AG08395 (cell line): Measurements from ENCODE around the gene CNTN2.
A peak's percentile ranks its signal among the peaks of the same experiment; 100 is the strongest.

Experiments
- DNase-seq: peaks from one replicate; pipeline ENCODE4 v3.0.0; 2012; ENCODE audit warnings: mixed read lengths, low spot score

CNTN2 gene

GRCh38 chr1:205056956-205057568, 14.1 kb downstream of the CNTN2 start:
- DNase-seq = no peak

- DNase-seq = no peak
Measured at GRCh38 chr1:205057808-205058575, 15.0 kb downstream of the CNTN2 start.

DNA sequence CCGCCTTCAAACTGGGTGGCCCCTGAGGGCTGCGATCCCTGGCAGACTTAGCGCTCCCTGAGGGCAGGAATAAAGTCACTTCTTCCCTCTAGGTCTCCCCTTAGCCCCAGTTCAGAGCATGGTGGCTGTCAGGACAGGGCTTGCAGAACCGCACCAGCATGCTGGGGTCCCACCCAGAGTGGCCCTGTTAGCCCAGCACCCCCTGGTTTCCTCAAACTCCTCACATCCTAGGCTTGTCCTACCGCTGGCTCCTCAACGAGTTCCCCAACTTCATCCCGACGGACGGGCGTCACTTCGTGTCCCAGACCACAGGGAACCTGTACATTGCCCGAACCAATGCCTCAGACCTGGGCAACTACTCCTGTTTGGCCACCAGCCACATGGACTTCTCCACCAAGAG, 15.8 kb downstream of the CNTN2 start:
- no peak for DNase-seq

DNA sequence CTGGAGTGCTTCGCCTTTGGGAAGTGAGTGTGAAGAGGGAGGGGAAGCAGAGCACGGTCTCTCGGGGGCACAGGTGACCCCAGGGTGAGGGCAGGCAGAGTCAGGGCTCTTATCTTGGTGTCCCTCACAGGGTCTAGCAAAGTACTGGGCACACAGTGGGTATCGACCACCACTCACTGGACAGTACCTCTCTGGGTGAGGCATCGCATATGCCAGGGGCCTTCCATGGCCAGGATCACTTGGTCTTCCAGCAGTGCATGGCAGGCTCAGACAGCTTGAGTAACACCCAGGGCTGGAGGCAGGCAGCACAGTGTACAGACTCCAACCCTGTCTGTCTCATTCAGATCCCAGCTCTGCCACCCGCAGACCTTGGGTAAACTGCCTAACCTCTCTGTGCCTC, 16.6 kb downstream of the CNTN2 start:
- no peak for DNase-seq

DNA sequence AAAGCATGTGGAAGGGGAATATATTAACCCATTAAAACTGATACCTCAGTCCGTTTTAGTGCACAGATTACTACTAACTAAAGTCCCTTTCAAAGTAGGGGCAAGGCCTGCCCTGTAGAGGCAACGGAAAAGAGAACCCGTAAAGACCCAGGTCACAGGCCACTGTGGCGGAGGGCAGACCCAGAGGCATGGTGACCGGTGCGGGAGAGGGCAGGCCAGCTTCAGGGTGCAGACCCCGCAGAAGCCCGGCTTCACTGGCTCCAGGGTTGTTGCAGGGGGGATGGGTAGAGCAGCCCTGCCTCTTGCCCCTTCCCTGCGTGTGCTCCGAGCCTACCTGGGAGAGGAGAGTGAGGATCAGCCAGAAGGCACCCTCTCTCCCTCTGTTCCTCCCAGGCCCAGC, 17.7 kb downstream of the CNTN2 start:
- DNase-seq = no peak

GRCh38 chr1:205061227-205061626, 18.2 kb downstream of the CNTN2 start:
- DNase-seq = no peak

DNA sequence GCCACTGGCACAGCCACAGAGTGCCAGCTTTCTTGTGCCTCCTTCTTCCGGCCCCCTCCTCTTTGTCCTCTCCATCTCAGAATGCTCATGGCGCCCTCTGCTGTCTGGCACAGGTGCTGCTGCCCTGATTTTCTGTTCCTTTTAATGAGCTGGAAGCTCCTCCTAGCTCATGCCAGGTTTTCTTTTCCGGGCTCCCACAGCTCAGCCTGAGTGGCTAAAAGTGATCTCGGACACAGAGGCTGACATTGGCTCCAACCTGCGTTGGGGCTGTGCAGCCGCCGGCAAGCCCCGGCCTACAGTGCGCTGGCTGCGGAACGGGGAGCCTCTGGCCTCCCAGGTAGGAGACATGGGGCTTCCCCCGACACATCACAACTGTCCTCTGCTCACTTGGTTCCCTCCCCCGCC, 18.7 kb downstream of the CNTN2 start:
- peak; percentile 74 for DNase-seq

DNA sequence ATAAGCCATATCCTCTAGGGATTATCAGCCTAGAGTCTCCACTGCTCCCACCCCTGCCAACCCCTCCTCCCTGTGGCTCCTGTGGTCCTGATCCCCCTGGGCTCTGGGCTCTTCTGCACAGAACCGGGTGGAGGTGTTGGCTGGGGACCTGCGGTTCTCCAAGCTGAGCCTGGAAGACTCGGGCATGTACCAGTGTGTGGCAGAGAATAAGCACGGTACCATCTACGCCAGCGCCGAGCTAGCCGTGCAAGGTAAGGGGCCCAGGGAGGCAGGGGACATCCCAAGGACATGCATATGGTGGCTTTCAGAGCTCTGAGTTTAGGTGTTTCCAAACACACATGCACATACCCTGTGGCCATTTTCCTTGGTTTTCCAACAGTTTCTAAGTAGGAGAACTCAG, 19.3 kb downstream of the CNTN2 start:
- no peak for DNase-seq

DNA sequence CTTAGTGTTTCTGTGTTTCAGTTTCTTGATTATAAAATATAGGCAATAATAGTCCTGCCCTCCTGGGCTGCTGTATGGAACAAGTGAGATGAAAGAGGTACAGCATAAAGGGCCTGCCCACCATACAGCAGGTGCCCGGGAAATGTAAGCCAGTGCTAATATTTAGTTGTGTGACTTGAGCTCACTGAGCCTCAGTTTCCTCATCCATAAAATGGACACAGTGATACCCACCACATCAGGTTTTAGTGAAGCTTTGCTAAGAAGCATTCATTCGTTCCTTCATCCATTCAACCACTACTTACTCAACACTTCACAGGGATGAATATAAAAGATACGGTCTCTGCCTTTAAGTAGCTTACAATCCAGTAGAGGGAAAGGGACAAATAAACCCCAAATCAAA, 19.9 kb downstream of the CNTN2 start:
- no peak for DNase-seq

DNA sequence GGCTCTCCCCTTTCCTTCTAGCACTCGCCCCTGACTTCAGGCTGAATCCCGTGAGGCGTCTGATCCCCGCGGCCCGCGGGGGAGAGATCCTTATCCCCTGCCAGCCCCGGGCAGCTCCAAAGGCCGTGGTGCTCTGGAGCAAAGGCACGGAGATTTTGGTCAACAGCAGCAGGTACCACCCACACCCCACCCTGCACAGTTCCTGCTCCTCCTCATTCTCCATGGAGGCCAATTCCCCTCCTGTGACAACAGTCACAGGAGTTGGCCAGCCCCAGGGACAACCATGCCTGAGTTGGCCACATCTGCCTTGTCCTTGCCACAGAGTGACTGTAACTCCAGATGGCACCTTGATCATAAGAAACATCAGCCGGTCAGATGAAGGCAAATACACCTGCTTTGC, 21.3 kb downstream of the CNTN2 start:
- no peak for DNase-seq

DNA sequence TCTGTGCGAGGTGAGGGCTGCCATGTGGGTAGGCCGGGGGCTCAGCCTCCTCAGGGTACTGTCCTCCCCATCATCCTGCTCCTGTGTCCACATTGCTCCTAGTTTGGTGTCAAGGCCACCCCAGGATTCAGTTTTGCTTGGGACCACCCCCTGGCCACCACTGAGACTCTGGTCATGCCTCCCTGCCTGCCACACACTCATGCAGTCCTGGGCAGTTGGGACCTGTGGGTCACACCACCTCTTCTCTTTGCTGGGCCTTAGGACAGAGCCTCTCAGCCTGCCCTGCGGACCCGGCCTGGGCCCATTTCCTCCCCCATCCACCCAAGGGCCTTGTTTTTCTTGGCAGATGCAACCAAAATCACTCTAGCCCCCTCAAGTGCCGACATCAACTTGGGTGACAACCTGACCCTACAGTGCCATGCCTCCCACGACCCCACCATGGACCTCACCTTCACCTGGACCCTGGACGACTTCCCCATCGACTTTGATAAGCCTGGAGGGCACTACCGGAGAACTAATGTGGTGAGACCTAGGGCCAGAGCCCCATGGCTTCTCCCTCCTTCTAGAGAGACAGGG, 21.8 kb downstream of the CNTN2 start:
- DNase-seq = no peak

GRCh38 chr1:205065666-205066065, 22.7 kb downstream of the CNTN2 start:
- no peak for DNase-seq

DNA sequence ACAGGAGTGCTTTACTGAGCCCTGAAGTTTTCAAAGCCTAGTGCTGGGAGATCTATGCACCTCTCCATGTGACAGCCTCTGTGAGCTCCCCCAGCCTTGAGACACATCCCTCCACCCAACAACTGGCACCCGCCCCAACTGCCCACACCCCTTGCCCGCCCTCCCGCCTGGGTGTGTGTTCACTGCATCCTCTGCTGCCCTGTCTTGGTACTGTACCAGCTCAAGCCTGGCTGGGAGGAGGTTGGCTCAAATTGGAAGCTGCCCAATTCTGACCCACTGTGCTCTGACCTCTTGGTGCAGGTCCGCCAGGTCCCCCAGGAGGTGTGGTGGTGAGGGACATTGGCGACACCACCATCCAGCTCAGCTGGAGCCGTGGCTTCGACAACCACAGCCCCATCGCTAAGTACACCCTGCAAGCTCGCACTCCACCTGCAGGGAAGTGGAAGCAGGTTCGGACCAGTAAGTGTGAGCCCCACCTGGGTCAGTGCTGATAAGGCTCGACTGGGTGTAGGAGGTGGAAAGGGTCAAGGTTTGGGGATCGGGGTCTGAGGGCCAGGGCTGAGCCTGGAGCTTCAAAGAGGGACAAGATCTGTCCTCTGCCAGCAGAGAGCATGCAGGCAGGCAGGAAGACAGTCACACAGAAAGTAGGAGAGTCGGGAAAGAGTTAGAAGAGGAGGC, 23.3 kb downstream of the CNTN2 start:
- DNase-seq = no peak

- no peak for DNase-seq
Measured at GRCh38 chr1:205067031-205067430, 24.0 kb downstream of the CNTN2 start.

- no peak for DNase-seq
Measured at GRCh38 chr1:205068001-205068400, 25.0 kb downstream of the CNTN2 start.

GRCh38 chr1:205068457-205069040, 25.5 kb downstream of the CNTN2 start:
- peak; percentile 38 for DNase-seq

- no peak for DNase-seq
Measured at GRCh38 chr1:205069371-205070125, 26.5 kb downstream of the CNTN2 start.

DNA sequence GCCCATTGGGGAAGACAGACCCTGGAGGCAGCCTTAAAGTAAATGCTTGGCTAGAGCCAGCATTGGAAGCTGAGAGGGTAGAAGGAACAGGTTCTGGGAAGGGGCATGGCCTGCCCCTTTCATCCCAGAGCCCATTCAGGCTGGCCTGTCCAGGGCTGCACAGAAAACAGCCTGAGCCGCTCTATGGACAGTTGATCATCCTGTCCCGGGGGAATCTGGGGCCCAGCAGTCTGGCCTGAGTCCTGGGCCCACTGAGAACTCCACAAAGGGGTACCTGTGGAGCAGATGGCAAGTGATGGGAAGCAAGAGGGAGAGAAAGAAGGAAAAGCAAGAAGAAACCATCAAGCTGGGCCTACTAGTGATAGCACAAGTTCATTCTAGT, 28.0 kb downstream of the CNTN2 start:
- DNase-seq = no peak

- DNase-seq = no peak
Measured at GRCh38 chr1:205071801-205072200, 28.8 kb downstream of the CNTN2 start.

DNA sequence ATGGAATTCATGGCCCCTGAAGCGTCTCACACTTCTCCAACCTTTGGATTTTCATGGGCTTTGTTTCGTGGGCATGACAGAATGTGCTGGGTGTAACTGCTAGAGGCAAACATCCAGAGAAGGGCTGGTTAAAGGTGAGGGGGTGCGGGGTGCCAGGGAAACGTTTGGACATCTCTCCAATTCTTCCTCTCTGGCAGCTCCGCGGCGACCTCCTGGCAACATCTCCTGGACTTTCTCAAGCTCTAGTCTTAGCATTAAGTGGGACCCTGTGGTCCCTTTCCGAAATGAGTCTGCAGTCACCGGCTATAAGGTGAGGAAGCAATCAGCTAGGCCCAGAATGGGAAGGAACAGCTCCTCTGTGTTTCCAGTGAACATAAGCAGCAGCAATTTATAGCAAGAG, 29.3 kb downstream of the CNTN2 start:
- DNase-seq = no peak

DNA sequence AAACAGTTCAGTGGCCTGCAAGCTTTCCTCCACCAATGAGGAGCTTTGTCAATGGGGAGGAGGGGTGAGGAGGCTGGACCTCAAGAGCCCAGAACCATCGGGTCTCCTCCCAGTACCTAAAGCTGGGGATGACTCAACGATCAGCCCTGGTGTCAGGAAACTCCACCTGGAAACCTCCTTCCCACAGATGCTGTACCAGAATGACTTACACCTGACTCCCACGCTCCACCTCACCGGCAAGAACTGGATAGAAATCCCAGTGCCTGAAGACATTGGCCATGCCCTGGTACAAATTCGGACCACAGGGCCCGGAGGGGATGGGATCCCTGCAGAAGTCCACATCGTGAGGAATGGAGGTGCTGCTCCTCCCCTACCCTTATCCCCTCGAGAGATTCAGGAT, 29.9 kb downstream of the CNTN2 start:
- DNase-seq = no peak

DNA sequence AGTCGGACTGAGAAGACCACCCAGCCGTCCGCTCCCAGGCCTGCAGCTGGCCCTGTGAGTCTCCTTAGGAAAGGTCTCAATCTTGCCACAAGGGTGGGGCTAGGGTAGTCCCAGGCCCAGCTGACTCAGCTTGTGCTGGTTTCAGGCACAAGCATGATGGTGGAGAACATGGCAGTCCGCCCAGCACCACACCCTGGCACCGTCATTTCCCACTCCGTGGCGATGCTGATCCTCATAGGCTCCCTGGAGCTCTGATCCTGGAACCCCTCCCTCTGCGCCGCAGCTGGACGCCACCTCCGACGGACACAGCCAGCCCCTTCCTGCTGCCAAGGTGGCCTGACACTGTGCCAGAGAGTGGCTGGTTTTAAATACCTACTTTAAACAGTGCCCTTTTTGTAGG, 30.5 kb downstream of the CNTN2 start:
- no peak for DNase-seq
